Ovary (tissue), 3 donors: Measurements from ENCODE around the gene NTRK2.

Experiments used
- CTCF ChIP-seq, 3 donors: fragments of 450-650 bp in 2 of 3; fragments of 200-600 bp in 1 of 3; IDR thresholded peaks; one replicate each; pipeline versions ENCODE4 v1.5.1 to v1.8.0; 2016 to 2022; ENCODE audit warnings: antibody characterized with exemption in 3 of 3, mild to moderate bottlenecking in 1 of 3
- EP300 ChIP-seq: sonication (generic); formaldehyde crosslinking; IDR thresholded peaks from one replicate; pipeline ENCODE4 v1.6.1; 2017; ENCODE audit warnings: antibody characterized with exemption
- POLR2A ChIP-seq: fragments of 450-650 bp; IDR thresholded peaks from one replicate; pipeline ENCODE4 v1.6.1; 2017; ENCODE audit warnings: antibody characterized with exemption, mild to moderate bottlenecking, moderate library complexity
- donor health status: DM: no; HTN: no; CAD: no.

- no peak for TF ChIP-seq CTCF (IDR thresholded peaks at IDR 0.05)
- no peak for TF ChIP-seq POLR2A
- no peak for TF ChIP-seq EP300
Observed at GRCh38 chr9:84866396-84867175, 197.1 kb downstream of the NTRK2 start.
